HG03039 (cell line): ENCODE results near the gene WNT10A.

Experiments used
- ATAC-seq: cut with Tn5 transposase; IDR thresholded peaks from one replicate; pipeline ENCODE4 v1.9.1; 2021; ENCODE audit warnings: mild to moderate bottlenecking, moderate library complexity; ENCODE audit not compliant: unreplicated experiment

The WNT10A gene

GRCh38 chr2:218876562-218877219 is 4.0 kb upstream of the WNT10A start:
- no peak for ATAC-seq

DNA sequence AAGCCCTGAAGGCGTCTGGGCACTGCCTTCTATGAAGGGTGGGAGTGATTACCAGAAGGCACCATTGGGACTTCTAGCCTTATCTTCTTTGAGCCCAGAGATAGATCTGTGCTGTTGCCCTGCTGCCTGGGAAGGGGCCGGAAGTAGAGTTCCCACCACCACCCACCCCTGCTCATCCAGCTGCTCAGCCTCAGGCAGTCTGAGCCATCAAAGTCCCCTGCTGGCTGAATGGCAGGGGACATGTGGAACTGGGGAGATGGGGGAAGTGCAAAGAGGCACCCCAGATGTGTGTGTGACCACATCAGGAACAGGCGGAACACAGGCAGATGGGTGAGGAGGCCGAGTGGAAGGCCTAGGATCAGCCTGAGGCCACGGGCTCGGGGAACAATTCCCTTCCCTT is 3.3 kb upstream of the WNT10A start:
- no peak for ATAC-seq

GRCh38 chr2:218877891-218878290 is 2.8 kb upstream of the WNT10A start:
- no peak for ATAC-seq

- no peak for ATAC-seq
Measured at GRCh38 chr2:218878486-218878885, 2.2 kb upstream of the WNT10A start.

- ATAC-seq, result no peak
Measured at GRCh38 chr2:218878926-218879761, 1.5 kb upstream of the WNT10A start.

DNA sequence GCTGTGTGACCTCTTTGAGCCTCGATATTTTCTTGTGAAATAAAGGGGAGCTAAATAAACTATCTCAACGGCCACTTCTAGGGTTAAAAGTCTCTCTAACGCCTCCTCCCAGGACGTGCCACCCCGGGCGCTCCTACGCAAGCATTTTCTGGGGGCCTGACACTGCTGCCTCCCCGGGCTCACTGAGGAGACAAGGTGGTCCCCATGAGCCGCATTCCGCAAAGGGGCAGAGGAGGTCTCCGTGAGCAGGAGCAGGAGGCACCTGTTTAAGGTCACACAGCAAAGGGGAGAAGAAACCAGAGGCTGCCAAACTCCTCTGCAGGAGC is 913 bp upstream of the WNT10A start:
- no peak for ATAC-seq

- no peak for ATAC-seq
Measured at GRCh38 chr2:218880859-218881594, 375 bp downstream of the WNT10A start.

DNA sequence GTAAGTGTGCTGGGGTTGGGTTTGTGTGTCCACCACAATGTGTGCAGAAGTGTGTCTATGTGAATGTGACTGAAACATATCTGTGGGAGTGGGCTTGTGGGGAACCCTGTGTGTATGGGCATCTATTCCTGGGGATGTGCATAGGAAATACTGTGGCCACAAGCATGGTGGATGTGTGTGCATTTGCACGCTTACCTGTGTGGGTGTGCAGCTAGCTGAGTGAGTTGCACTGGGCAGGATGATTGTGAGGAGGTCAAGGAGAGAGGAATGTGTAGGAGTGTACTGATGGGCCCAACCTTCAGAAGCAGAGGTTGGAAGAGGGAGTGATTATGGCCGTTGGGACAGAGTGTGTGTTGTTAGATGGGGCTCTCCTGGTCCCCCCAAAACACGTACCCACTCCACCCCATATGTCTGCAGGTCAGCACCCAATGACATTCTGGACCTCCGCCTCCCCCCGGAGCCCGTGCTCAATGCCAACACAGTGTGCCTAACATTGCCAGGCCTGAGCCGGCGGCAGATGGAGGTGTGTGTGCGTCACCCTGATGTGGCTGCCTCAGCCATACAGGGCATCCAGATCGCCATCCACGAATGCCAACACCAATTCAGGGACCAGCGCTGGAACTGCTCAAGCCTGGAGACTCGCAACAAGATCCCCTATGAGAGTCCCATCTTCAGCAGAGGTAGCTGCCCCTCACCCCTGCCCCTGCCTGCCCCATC is 1.2 kb downstream of the WNT10A start:
- ATAC-seq, result no peak

- ATAC-seq, result no peak
Measured at GRCh38 chr2:218882461-218882816, 1.8 kb downstream of the WNT10A start.

GRCh38 chr2:218882866-218883366 is 2.3 kb downstream of the WNT10A start:
- no peak for ATAC-seq

GRCh38 chr2:218883491-218884490 is 3.1 kb downstream of the WNT10A start:
- ATAC-seq, result no peak

DNA sequence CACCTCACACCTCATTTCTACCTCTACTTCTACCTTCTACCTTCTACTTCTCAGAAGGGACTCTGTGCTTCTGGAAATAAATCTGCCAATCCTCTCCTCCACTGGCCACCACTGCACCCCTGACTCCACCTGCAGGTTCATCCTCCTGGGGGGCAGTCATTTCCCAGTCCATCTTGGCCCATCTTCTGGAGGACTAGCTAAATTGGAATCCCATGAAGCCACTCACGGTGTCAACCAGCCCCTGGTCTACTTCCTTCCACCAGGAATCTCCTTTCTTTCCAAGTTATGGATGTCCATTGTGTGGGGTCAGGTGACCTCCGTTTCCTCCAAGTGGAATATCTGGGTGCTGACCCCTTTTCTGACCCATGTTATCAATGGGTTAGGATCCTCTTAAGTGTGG is 3.9 kb downstream of the WNT10A start:
- ATAC-seq, result no peak

DNA sequence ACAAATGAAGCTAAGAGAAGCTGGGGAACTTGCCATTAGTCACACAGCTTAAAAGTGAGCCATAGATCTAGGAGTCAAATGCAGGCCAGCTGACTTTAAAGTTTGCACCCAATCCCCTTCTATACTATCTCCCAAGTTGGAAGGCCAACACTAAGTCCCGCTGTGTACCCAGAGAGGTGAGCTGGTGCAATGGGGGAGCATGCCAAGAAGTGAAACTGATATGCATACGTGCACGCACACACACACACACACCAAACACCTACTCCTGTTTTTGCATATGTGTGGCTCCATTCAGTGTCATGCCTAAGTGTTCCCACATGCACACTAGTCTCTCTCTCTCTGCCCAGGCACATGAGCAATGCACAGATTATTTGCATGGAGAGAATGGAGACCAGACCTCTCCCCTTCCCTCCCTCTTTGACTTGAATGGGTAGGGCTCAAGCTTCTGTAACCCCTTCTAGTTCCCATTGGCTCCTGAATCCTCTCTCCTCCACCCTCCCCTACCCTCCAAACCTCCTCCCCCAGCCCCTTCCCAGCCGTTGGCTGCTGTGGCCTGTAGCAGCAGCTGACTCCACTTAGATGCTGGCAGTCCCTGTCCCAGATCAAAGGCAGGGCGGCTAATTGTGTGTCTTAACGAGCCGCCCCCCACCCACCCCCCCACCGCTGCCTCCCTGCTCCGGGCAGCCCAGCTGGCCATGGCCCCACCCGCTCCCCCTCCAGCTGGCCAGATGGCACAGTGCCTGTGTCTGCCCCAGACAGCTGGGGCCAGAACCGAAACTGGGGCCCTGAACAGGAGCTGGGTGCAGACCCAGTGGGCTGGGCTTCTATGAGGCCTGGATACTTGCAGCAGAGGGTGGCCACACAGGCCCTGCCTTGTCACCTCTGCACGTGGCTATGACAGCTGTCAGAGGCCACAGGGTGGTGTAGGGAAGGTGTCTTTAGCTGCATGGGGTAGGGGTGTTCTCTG is 5.6 kb downstream of the WNT10A start:
- peak; percentile 49 for ATAC-seq

- ATAC-seq, result no peak
Measured at GRCh38 chr2:218887079-218887478, 6.4 kb downstream of the WNT10A start.

- ATAC-seq, result no peak
Measured at GRCh38 chr2:218888341-218888740, 7.7 kb downstream of the WNT10A start.

DNA sequence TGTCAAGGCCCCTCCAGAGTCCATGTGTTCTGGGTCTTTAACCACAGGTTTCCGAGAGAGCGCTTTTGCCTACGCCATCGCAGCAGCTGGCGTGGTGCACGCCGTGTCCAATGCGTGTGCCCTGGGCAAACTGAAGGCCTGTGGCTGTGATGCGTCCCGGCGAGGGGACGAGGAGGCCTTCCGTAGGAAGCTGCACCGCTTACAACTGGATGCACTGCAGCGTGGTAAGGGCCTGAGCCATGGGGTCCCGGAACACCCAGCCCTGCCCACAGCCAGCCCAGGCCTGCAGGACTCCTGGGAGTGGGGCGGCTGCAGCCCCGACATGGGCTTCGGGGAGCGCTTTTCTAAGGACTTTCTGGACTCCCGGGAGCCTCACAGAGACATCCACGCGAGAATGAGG is 9.3 kb downstream of the WNT10A start:
- no peak for ATAC-seq

- no peak for ATAC-seq
Measured at GRCh38 chr2:218890369-218890768, 9.7 kb downstream of the WNT10A start.

- ATAC-seq, result no peak
Measured at GRCh38 chr2:218891275-218892135, 10.9 kb downstream of the WNT10A start.
